Measurements from ENCODE around the gene ECT2L. TPM values are rescaled to one million over a fixed set of nuclear protein-coding genes. Genes with fewer than 3 reads are reported as not detected.

The ECT2L gene
- total and polyA plus RNA-seq, 4 donors: 2.1 to 15.3 (median 8.7) TPM

- H3K27me3 ChIP-seq (ENCODE audit: control insufficient read depth in 3 of 3, insufficient read depth in 3 of 3, low read length in 2 of 3): no peaks in the 10 kb centered on the region
- H3K4me1 ChIP-seq (ENCODE audit: control insufficient read depth in 5 of 5, insufficient read depth in 5 of 5, low read length in 5 of 5): no peaks in the 10 kb centered on the region
- no peak for TF ChIP-seq CTCF (IDR thresholded peaks at IDR 0.05; ENCODE audit: control extremely low read depth, extremely low read depth)
- H3K36me3 ChIP-seq (ENCODE audit: control insufficient read depth in 4 of 4, insufficient read depth in 4 of 4, low read length in 4 of 4): no peaks in the 10 kb centered on the region
- no peak for ATAC-seq (ENCODE audit: insufficient read depth, low FRiP score)
- DNase-seq: no peak
- H3K9ac ChIP-seq (ENCODE audit: insufficient read depth in 1 of 2, low read length in 2 of 2): no peak overlapping the region
- no peaks in the 10 kb centered on the region for H3K9me3 ChIP-seq (ENCODE audit: control insufficient read depth in 4 of 4, insufficient read depth in 3 of 4, low read length in 3 of 4)
- 87 to 91% methylated on average over 7 of the region's 7 CpGs for WGBS, 2 donors
- H3K4me3 ChIP-seq: no peak overlapping the region
- H3K27ac ChIP-seq (ENCODE audit: low read depth in 1 of 2, low read length in 1 of 2): no peak overlapping the region
Observed at GRCh38 chr6:138882369-138883017, 86.6 kb downstream of the ECT2L start.

- Histone ChIP-seq H3K9ac (ENCODE audit: insufficient read depth in 1 of 2, low read length in 2 of 2) (no peak overlapping the region), H3K4me3 (no peak overlapping the region), H3K27me3 (ENCODE audit: control insufficient read depth in 3 of 3, insufficient read depth in 3 of 3, low read length in 2 of 3) (no peaks in the 10 kb centered on the region), H3K36me3 (ENCODE audit: control insufficient read depth in 4 of 4, insufficient read depth in 4 of 4, low read length in 4 of 4) (no peaks in the 10 kb centered on the region), H3K27ac (ENCODE audit: low read depth in 1 of 2, low read length in 1 of 2) (no peak overlapping the region), H3K4me1 (ENCODE audit: control insufficient read depth in 5 of 5, insufficient read depth in 5 of 5, low read length in 5 of 5) (no peaks in the 10 kb centered on the region), H3K9me3 (ENCODE audit: control insufficient read depth in 4 of 4, insufficient read depth in 3 of 4, low read length in 3 of 4) (no peaks in the 10 kb centered on the region)
- no peak for ATAC-seq (ENCODE audit: insufficient read depth, low FRiP score)
- 91 to 92% methylated on average over 13 of the region's 13 CpGs for WGBS, 2 donors
- no peak for DNase-seq
- no peak for TF ChIP-seq CTCF (IDR thresholded peaks at IDR 0.05; ENCODE audit: control extremely low read depth, extremely low read depth)
Observed at GRCh38 chr6:138885156-138885819, 89.4 kb downstream of the ECT2L start.

- H3K4me1 ChIP-seq (ENCODE audit: control insufficient read depth in 5 of 5, insufficient read depth in 5 of 5, low read length in 5 of 5): no peaks in the 10 kb centered on the region
- no peak overlapping the region for H3K4me3 ChIP-seq
- WGBS, 2 donors: 90 to 93% methylated on average over 3 of the region's 3 CpGs
- ATAC-seq (ENCODE audit: insufficient read depth, low FRiP score) (no peak), DNase-seq (no peak)
- H3K27me3 ChIP-seq (ENCODE audit: control insufficient read depth in 3 of 3, insufficient read depth in 3 of 3, low read length in 2 of 3): no peaks in the 10 kb centered on the region
- H3K36me3 ChIP-seq (ENCODE audit: control insufficient read depth in 4 of 4, insufficient read depth in 4 of 4, low read length in 4 of 4): peaks cover 0 to 2% (median 1%) of the 10 kb centered on the region in 4 donors
- no peak overlapping the region for H3K27ac ChIP-seq (ENCODE audit: low read depth in 1 of 2, low read length in 1 of 2)
- H3K9me3 ChIP-seq (ENCODE audit: control insufficient read depth in 4 of 4, insufficient read depth in 3 of 4, low read length in 3 of 4): no peaks in the 10 kb centered on the region
- no peak for TF ChIP-seq CTCF (IDR thresholded peaks at IDR 0.05; ENCODE audit: control extremely low read depth, extremely low read depth)
- H3K9ac ChIP-seq (ENCODE audit: insufficient read depth in 1 of 2, low read length in 2 of 2): no peak overlapping the region
Observed at GRCh38 chr6:138891255-138891986, 95.5 kb downstream of the ECT2L start.
